Islet precursor cell (in vitro differentiated cells): ENCODE results near the gene DVL2.
"Not testable (repeated sequence)": the region's sequence is repeated elsewhere in the genome, so short reads cannot be mapped to it uniquely, and the experiment has no call there.

Experiments
- DNase-seq: peaks from one replicate; pipeline ENCODE4 v3.0.0-alpha.2; 2018

DVL2 gene

DNA sequence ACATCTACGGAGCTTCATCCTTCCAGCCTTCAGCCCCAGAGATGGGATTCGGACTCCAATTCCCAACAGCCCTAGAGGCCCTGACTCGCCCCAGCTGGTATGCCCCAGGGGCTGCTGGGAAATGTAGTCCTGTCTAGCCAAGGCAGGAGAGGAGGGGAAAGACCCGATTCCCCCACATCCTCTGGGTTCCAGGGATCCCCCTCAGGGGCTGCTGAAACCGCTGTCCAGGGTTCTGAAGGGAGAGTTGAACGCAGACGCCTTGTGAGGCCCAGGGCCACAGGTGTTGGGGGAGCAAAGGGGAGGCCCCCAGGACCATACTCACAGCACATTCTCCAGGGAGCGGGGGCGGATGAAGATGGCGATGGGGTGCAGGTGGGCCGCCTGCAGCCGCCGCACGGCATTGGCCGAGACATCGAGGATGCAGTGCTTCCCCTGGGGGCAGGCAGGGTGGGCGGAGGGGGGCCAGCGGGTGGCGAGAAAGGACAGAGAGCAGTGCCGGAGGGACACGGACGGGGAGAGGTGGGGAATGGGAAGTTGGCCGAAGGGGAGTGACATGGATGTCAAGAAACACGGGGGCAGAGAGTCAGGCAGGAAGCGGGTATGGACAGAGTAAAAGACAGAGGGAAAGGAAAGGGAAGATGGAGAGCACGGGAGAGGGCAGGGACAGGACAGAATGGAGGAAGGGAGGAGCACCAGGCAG lies 42.6 kb downstream of the DVL2 start:
- DNase-seq = peak; percentile 87

DNA sequence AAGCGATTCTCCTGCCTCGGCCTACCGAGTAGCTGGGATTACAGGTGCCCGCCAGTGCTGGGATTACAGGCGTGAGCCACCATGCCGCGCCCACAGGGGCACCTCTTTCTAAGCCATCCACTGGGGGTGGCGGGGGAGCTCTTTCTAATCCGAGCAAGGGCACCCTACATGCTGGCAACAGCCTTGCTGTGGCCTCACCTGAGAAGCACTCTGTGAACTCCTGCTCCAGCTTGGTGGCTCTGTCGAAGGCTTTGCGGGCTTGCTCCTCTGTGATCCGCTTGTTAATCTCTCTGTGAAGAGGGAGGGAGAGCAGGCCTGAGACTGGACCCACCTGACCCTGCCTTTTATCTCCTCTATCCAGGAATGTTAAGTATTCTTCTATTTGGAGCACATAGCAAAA lies 43.2 kb downstream of the DVL2 start:
- no peak for DNase-seq

DNA sequence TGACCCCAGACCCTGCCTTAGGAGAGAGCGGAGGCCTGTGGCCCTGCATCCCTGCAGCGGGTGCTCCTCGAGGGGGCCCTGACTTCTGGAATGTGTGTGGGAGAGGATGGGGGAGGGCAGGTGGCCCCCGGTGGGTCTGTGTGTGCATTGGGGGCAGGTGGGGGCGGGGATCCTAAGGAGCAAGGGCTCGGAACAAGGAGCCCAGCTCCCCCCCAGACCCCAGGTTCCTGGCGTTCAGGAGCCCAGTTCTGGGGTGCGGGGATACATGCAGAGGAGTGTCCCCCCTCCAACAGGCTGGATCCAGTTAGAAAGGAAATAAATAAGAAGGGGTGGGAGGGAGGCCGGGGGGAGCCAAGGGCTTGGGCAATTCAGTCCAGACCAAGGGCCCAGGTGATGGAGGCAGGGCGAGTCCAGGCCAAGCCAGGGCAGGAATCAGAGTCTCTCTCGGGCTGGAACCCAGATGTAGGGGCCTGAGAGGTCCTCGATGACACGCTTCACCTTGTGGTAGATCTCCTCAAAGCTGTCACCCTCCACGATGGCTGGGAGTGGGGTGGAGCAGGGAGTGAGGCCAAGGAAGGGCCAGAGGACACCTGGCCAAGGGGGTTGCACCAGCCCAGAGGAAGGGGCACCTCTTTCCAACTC lies 43.9 kb downstream of the DVL2 start:
- no peak for DNase-seq

DNA sequence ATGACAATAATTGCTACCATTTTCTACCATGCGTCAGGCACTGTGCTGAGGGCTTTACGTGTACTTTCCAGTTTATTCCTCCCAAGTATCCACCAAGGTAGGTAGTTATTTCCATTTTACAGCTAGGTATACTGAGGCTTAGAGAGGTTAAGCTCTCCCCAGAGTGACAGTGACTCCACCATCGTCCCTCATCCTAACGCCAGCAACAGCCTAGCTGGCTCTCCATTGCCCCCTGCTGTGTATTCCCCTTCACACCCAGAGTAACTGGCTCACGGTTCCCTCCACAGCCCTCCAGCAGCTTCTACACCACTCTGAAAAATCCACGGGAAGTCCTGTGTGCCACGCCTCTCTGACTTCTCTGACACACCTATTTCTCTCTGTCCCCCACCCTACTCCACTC lies 48.1 kb downstream of the DVL2 start:
- no peak for DNase-seq

DNA sequence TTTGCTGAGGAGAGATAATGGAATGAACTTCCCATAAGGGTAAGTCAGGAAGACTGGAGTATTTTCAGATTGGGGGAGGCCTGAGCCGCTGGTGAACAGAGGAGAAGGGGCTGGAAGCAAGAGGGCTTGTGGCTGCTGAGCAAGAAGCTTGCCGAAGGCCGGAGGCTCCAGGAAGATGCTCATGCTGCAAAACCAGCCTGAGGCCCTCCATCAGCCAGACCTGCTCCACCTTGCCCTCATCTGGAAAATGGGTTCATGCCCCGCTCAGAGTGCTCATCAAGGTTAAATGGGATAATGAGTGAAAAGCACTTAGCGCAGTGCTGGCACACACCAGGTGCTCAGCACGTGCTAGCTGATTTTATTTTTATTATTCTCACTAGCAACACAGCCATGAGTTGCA lies 49.7 kb downstream of the DVL2 start:
- no peak for DNase-seq

DNA sequence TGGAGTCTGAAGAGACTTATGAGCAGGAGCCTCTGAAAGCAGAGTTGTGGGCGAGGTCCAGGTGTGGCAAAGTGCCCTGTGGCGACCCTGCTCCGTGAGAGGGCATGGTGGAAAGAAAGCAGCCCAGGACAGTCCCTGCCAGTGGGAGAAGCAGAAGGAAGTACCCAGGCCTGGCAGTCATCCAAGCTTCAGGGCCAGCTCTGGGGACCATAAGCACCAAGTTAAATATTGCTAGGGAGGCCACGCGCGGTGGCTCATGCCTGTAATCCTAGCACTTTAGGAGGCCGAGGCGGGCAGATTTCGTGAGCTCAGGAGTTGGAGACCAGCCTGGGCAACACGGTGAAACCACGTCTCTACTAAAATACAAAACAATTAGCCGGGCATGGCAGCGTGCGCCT lies 50.2 kb downstream of the DVL2 start:
- no peak for DNase-seq

DNA sequence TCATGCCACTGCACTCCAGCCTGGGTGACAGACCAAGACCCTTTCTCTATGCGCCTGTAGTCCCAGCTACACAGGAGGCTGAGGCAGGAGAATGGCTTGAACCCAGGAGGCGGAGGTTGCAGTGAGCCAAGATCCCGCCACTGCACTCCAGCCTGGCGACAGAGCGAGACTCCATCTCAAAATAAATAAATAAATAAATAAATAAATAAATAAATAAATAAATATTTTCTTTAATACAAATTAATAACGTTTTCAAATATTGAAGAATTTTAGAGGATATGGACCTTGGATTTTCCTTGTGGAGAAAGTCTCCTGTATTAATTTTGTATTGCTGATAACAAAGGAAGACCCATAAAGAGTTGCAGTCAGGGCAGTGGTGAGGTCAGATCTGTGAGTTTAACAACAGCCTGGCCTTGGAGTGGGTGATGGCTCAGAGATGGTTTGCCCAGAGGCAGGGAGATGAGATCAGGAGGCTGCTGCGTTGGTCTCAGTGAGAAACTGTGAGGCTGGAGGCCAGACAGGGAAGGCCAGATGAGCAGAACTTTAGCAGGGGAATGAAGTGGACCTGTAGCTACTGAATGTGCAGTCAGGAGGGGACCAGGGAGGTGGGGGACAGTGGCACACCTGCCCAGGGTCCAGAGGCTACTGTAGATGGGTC lies 50.8 kb downstream of the DVL2 start:
- DNase-seq = peak; percentile 79

DNA sequence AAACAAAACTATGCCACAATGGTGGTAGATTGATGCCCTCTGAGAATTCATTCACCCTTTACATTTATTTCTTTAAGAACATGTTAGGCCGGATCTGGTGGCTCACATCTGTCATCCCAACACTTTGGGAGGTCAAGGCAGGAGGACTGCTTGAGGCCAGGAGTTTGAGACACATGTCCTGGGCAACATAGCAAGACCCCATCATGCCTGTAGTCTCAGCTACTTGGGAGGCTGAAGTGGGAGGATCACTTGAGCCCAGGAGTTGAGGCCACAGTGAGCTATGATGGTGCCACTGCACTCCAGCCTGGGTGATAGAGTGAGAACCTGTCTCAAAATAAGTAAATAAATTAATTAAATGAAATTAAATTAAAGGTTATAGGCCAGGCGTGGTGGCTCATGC lies 52.2 kb downstream of the DVL2 start:
- DNase-seq = not testable (repeated sequence)

DNA sequence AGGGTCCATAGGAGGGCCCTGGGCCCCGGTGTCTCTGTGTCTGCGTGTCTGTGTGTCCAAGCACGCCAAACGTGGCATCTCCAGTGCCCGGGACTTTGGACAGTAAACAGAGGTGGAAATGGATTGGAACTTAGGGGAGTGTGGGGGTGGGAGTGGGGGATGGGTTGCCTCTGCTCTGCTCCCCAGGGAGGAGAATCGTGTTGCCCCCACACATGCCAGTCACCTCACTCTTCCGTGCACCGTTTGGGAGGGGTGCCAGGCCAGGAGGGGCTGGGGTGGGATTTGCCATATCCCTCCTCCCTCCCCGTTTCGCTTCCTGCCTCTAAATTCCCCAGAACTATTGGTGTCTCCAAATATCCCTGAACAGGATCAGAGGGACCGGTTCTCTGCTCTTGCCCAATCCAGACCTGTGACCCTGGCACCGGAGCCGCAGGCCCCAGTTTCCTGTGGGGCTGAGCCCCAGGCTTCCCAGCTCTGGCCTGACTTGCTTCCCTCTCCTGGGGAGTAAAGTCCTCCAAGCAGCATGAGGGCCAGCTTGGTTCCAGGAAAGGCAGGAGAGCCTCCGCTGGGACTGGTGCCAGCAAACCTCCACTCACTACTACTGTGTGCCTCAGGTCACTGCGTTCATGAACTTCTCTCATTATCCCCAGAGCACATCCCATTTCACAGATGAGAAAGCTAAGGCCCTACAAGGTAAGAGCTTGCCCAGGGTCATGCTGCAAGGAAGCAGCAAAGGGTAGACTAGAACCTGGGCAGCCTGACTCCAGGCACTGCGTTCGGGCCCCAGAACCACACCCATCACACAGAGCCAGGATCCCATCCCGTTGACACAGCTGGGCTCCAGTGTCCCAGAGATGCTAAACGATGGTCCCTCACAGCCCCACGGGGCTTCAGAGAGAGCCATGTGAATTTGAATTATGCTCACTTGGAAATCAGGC lies 54.7 kb downstream of the DVL2 start, which contains the start of gene ASGR1:
TSS of gene ASGR1 (minus strand) at position 54 of the 938 bp plus-strand sequence. CDS start 807 bp downstream, outside the sequence.
- DNase-seq = no peak

DNA sequence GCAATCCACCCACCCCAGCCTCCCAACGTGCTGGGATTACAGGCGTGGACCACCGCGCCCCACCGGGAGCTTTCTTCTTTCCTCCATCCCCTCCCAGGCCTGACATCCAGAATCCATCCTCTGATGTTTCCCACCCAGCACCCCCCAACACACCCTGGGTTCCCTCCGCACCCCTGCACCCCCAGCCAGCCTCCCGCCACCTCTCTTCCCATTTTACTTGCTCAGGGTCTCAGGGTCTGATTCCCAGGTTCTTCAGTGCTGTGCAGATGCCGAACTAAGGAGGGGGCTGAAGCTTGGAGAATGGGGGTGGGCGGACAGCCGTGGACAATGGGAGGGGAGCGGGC lies 55.4 kb downstream of the DVL2 start:
- peak; percentile 48 for DNase-seq

DNA sequence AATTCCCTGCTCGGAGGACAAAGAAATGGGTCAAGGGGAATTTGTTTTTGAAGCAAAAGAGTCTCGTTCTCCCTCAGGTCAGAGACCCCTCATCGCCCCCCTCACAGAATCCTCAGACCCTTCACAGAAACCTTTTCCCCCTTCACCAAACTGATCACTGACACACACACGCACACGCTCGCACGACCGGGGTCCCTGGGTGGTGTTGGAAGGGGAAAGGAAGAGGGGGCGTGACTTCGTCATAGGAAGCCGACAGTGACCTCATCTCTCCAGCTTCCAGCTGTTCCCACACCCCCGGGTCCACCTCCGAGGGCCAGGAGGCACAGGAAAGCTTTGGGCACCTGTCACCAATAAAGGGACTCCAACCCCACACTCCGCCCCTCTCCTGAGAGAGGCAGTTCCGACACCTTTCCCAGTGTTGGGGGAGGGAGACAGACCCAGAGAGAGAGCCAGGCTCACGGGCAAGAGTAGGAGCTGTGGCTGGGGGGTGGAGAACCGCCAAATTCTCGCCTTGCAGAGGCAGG lies 56.3 kb downstream of the DVL2 start:
- peak; percentile 84 for DNase-seq

DNA sequence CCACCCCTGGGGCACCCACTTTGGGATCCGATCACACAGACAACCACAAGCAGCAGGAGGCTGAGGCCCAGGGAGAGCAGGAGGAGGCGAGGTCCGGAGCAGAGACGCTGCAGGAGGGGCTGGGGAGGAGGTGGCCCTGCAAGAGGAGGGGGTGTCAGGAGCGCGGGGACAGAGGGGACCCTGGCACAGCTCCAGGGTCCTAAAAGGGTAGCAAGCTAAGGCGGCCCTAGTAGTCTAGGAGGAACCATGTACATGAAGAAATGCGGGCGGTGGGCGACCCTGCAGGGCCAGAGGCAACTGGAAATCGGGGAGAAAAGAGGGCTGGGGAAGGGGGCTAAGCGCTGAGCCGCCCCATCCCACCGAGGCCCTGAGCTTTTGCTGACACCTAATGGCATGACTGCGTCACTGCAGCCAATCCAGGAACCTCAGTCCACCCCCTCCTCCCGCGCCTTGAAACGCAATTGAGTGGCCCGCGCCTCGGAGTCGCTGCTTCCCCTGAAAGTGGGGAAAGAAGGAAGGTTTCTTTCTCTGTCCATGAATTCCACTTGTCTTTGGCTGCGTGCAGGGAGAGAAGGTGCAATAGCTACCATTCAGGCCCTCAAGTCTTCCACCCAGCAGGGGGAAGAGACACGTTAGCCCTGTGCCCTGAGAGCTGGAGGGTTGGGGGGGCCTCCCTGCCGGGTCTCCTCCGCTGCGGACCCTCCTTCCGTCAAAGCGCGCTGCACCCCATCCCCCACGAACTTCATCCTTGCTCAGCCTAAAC lies 56.9 kb downstream of the DVL2 start:
- DNase-seq = peak; percentile 93

DNA sequence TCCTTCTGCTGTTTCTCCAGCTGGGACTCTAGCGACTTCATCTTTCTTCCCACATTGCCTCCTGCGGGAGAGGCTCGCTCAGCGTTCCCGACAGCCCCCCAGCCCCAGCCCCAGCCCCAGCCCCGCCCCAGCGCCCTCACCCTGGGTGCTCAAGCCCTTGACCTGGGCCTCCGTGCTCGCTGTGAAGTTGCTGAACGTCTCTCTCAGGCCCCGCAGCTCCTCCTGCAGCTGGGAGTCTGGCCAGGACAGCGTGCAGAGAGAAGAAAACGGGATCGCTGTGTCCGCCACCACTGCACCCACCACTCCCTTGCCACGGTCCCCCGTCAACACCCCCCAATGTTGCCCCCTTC lies 57.5 kb downstream of the DVL2 start:
- DNase-seq = no peak

DNA sequence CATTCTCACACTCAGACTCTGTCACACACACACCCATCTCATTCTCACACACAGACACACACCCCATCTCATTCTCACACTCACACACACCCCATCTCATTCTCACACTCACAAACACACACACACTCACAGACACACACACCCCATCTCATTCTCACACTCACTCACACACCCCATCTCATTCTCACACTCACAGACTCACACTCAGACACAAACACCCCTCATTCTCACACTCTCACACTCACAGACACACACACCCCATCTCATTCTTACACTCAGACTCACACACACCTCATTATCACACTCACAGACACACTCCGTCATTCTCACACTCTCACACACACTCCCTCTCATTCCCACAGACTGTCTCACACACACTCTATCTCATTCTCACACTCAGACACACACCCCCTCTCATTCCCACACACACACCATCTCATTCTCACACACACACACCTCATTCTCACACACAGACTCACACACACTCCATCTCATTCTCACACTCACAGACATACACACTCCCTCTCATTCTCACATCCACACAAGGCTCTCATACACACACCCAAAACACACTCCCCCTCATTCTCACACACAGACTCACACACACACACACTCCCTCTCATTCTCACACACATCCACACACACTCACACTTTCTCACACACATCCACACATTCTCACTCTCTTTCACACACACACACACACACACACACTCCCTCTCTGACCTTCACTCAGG lies 58.0 kb downstream of the DVL2 start:
- DNase-seq = no peak
